ENCODE results near the gene FAM162A.

Gene FAM162A

GRCh38 chr3:122383771-122384697 lies at the start of gene FAM162A:
FAM162A (plus strand) TSS chr3:122384182; CDS start chr3:122384266, 84 bp downstream.
- DNase-seq (ENCODE audit: low spot score): peak; percentile 94

GRCh38 chr3:122342803-122343202 lies 41.2 kb upstream of the FAM162A start:
- DNase-seq (ENCODE audit: low spot score): no peak

GRCh38 chr3:122343654-122344053 lies 40.3 kb upstream of the FAM162A start:
- peak; percentile 3 for DNase-seq (ENCODE audit: low spot score)

- no peak for DNase-seq (ENCODE audit: low spot score)
Measured at GRCh38 chr3:122349171-122349570, 34.8 kb upstream of the FAM162A start.

GRCh38 chr3:122350814-122351418 lies 33.1 kb upstream of the FAM162A start:
- DNase-seq (ENCODE audit: low spot score): peak; percentile 20

GRCh38 chr3:122351612-122352011 lies 32.4 kb upstream of the FAM162A start:
- no peak for DNase-seq (ENCODE audit: low spot score)

GRCh38 chr3:122353215-122353614 lies 30.8 kb upstream of the FAM162A start:
- DNase-seq (ENCODE audit: low spot score): no peak

GRCh38 chr3:122353893-122354401 lies 30.0 kb upstream of the FAM162A start:
- DNase-seq (ENCODE audit: low spot score): no peak

GRCh38 chr3:122355612-122356011 lies 28.4 kb upstream of the FAM162A start:
- no peak for DNase-seq (ENCODE audit: low spot score)

GRCh38 chr3:122356402-122356801 lies 27.6 kb upstream of the FAM162A start:
- DNase-seq (ENCODE audit: low spot score): peak; percentile 9

- peak; percentile 34 for DNase-seq (ENCODE audit: low spot score)
Measured at GRCh38 chr3:122357828-122358702, 25.9 kb upstream of the FAM162A start.

GRCh38 chr3:122358703-122359032 lies 25.3 kb upstream of the FAM162A start:
- no peak for DNase-seq (ENCODE audit: low spot score)

- DNase-seq (ENCODE audit: low spot score): no peak
Measured at GRCh38 chr3:122362026-122362425, 22.0 kb upstream of the FAM162A start.

- DNase-seq (ENCODE audit: low spot score): no peak
Measured at GRCh38 chr3:122364490-122364889, 19.5 kb upstream of the FAM162A start.

- no peak for DNase-seq (ENCODE audit: low spot score)
Measured at GRCh38 chr3:122365073-122365472, 18.9 kb upstream of the FAM162A start.

- peak; percentile 83 for DNase-seq (ENCODE audit: low spot score)
Measured at GRCh38 chr3:122365582-122366378, 18.2 kb upstream of the FAM162A start.

- DNase-seq (ENCODE audit: low spot score): no peak
Measured at GRCh38 chr3:122366379-122366749, 17.6 kb upstream of the FAM162A start.

- no peak for DNase-seq (ENCODE audit: low spot score)
Measured at GRCh38 chr3:122374034-122374433, 9.9 kb upstream of the FAM162A start.

- DNase-seq (ENCODE audit: low spot score): no peak
Measured at GRCh38 chr3:122377975-122378374, 6.0 kb upstream of the FAM162A start.

GRCh38 chr3:122382888-122383666 lies 905 bp upstream of the FAM162A start, which contains the start of gene MIX23:
MIX23 (minus strand) TSS chr3:122383231; CDS start chr3:122383224, 7 bp downstream.
- peak; percentile 92 for DNase-seq (ENCODE audit: low spot score)

- DNase-seq (ENCODE audit: low spot score): no peak
Measured at GRCh38 chr3:122387709-122388108, 3.7 kb downstream of the FAM162A start.

Measured in RKO (cell line).